ENCODE data around the gene BTG1.

BTG1 gene

DNA sequence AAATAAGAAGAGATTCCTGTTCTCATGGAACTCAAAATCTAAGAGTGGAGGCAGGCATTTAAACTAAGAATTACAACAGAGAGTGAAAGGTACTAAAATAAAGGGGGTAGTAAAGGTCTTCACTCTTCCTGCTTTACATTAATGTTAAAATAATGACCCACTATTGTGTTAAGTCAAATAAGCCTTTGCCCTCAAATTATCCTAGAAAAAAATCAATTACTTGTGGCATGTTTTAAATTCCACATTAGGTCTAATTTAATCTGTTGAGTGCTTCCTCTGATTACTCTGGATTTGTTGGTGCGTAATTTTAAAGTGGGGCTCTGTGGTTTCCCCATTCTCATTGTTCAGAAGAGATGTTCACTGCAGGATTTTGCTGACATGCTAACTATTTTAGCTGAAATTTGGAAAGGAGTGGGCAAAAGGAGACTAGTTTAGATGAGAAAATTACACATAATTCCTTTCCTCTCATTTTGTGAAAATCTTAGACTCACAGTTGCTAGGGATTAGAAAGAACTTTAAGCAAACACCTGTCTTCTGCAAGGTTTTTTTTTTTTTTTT lies 35.5 kb downstream of the BTG1 start:
- DNase-seq (ENCODE audit: insufficient read length, low spot score), result no peak
- FAIRE-seq, result no peak
- TF ChIP-seq, protein P1, sequence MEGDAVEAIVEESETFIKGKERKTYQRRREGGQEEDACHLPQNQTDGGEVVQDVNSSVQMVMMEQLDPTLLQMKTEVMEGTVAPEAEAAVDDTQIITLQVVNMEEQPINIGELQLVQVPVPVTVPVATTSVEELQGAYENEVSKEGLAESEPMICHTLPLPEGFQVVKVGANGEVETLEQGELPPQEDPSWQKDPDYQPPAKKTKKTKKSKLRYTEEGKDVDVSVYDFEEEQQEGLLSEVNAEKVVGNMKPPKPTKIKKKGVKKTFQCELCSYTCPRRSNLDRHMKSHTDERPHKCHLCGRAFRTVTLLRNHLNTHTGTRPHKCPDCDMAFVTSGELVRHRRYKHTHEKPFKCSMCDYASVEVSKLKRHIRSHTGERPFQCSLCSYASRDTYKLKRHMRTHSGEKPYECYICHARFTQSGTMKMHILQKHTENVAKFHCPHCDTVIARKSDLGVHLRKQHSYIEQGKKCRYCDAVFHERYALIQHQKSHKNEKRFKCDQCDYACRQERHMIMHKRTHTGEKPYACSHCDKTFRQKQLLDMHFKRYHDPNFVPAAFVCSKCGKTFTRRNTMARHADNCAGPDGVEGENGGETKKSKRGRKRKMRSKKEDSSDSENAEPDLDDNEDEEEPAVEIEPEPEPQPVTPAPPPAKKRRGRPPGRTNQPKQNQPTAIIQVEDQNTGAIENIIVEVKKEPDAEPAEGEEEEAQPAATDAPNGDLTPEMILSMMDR (IDR thresholded peaks at IDR 0.05; ENCODE audit: insufficient read depth, missing control alignments), result no peak

DNA sequence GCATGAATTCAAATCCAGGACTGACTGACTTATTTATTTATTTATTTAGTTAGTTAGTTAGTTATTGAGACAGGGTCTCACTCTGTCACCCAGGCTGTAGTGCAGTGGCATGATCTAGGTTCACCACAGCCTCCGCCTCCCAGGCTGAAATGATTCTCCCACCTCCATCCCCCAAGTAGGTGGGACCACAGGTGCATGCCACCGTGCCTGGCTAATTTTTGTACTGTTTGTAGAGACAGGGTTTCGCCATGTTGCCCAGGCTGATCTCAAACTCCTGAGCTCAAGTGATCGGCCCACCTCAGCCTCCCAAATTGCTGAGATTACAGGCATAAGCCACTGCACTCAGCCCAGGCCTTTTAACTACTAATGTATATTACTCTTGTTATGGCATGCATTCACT lies 36.0 kb downstream of the BTG1 start:
- TF ChIP-seq, protein P1 (IDR thresholded peaks at IDR 0.05; ENCODE audit: insufficient read depth, missing control alignments), result no peak
- FAIRE-seq, result no peak
- DNase-seq (ENCODE audit: insufficient read length, low spot score), result no peak

DNA sequence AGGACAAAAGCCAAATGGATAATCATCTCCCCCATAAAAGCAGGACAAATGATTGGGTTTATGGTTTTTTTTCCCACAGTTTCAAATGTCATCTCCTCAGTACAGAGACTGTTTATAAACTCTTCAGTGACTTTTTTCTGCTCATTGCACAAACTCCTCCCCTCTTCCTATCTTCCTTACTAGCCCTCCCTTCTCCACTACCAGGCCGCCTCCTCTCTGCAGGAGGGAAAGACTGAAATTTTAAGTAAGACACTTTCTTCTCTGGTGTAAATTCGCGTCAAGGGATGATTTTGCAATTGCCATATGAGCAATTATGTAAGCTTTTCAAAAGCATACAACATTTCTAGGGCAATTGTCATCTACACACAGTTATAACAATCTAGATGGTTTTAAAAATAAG lies 37.0 kb downstream of the BTG1 start:
- no peak for FAIRE-seq
- TF ChIP-seq, protein P1 (IDR thresholded peaks at IDR 0.05; ENCODE audit: insufficient read depth, missing control alignments), result no peak
- DNase-seq (ENCODE audit: insufficient read length, low spot score), result no peak

DNA sequence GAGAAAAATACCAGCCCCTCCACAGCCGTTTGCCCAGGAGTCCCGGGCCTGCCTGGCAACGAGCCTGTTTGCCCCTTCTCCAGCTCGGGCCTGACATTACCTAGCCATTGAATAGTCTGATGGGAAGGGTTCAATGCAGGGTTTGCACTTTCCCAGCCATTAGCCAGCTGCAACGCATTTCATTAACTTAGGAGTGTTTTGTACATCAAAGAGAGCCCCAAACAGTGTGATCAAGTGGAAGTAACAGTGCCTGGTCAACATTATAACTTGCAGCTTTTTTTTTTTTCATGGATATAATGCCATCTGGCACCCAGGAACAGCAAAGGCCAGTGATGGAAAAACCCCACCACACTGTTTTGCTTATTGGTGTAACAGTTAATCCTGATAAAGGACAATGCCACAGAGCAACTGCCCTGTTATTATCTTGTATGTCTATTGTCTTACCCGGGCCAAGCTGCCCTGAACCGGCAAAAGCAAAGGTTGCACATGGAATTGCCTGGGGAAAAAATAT lies 38.0 kb downstream of the BTG1 start:
- FAIRE-seq (no peak), DNase-seq (ENCODE audit: insufficient read length, low spot score) (no peak)
- TF ChIP-seq, protein P1 (IDR thresholded peaks at IDR 0.05; ENCODE audit: insufficient read depth, missing control alignments), result no peak

DNA sequence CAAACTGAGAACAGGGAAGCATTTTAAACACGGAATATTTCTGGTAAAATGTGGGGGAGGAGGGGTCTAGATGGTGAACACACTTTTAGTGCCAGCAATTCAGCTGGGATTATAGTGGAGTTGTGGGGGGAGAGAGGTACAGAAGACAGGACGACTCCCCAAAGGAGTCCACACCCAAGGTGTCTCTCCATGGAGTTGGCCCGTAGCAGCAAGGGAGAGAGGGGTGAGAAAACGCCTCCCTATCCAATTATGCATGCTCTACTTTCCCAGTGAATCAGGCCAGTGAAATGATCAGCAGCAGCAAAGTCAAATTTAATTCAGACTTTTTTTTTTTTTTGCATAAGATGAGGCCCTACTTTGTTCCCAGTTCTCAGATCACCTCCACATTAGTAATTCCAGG lies 38.6 kb downstream of the BTG1 start:
- DNase-seq (ENCODE audit: insufficient read length, low spot score) (no peak), FAIRE-seq (no peak)
- TF ChIP-seq, protein P1 (IDR thresholded peaks at IDR 0.05; ENCODE audit: insufficient read depth, missing control alignments), result no peak

DNA sequence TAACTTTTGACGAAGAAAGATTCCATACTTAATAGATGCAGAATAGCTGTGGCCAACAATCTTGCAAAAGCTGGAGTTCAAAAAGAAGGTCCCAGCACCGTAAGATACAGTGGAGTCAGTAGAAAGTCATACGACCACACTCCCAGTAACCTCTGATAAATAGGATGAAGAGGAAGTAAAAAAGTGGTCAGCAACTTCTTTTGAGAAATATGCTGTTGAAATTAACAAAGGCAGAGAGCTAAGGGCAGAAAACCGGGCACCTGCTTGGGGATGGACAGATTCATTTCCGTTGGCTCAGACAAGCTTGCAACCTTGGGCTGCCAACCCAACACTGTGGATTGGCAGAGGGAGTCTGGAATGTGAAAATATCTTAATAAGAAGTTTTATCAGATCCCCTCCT lies 40.0 kb downstream of the BTG1 start:
- FAIRE-seq, result no peak
- no peak for DNase-seq (ENCODE audit: insufficient read length, low spot score)
- TF ChIP-seq, protein P1 (IDR thresholded peaks at IDR 0.05; ENCODE audit: insufficient read depth, missing control alignments), result no peak

DNA sequence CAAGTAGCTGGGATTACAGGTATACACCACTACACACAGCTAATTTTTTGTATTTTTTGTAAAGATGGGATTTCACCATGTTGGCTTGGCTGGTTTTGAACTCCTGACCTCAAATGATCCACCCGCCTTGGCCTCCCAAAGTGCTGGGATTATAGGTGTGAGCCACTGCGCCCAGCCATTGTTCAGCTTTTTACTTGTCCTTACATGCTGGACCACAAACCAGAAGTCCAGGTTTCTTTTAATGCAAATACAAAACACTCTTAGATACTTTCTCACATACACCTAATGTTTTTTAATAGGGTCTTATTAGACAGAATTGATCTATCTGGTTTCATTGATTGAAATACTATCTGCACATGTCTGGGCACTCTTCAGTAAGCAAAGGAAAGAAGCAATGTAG lies 40.5 kb downstream of the BTG1 start:
- TF ChIP-seq, protein P1 (IDR thresholded peaks at IDR 0.05; ENCODE audit: insufficient read depth, missing control alignments), result no peak
- no peak for FAIRE-seq

More for the DNA sequence above, 40.5 kb downstream of the BTG1 start:
- DNase-seq (ENCODE audit: insufficient read length, low spot score), result no peak

Measured in D721Med (cell line).